Measurements from ENCODE around the gene CPE. TPM values are rescaled to one million over a fixed set of nuclear protein-coding genes. Genes with fewer than 3 reads are reported as not detected.
"Not testable (repeated sequence)": the region's sequence is repeated elsewhere in the genome, so short reads cannot be mapped to it uniquely, and the experiment has no call there.

Gene CPE
- polyA plus RNA-seq, 10 donors = 68.2 to 140 (median 102) TPM

- no peak for DNase-seq
These were observed 23.6 kb downstream of the CPE start for GRCh38 chr4:165402375-165402774.

GRCh38 chr4:165403048-165403447 is 24.2 kb downstream of the CPE start:
- DNase-seq = no peak

GRCh38 chr4:165403637-165404036 is 24.8 kb downstream of the CPE start:
- no peak for DNase-seq

- DNase-seq = no peak
These were observed 25.3 kb downstream of the CPE start for GRCh38 chr4:165404080-165404479.

GRCh38 chr4:165404696-165405095 is 25.9 kb downstream of the CPE start:
- no peak for DNase-seq

GRCh38 chr4:165410214-165410613 is 31.4 kb downstream of the CPE start:
- DNase-seq = no peak

GRCh38 chr4:165415910-165416309 is 37.1 kb downstream of the CPE start:
- DNase-seq = no peak

- no peak for DNase-seq
These were observed 39.3 kb downstream of the CPE start for GRCh38 chr4:165418073-165418472.

GRCh38 chr4:165425629-165426028 is 46.8 kb downstream of the CPE start:
- no peak for DNase-seq

GRCh38 chr4:165426331-165426730 is 47.5 kb downstream of the CPE start:
- no peak for DNase-seq

GRCh38 chr4:165426823-165427222 is 48.0 kb downstream of the CPE start:
- no peak for DNase-seq

- DNase-seq = no peak
These were observed 50.1 kb downstream of the CPE start for GRCh38 chr4:165428957-165429356.

GRCh38 chr4:165433529-165433928 is 54.7 kb downstream of the CPE start:
- DNase-seq = no peak

- no peak for DNase-seq
These were observed 58.9 kb downstream of the CPE start for GRCh38 chr4:165437691-165438090.

- DNase-seq = no peak
These were observed 60.5 kb downstream of the CPE start for GRCh38 chr4:165439344-165439743.

- no peak for DNase-seq
These were observed 61.2 kb downstream of the CPE start for GRCh38 chr4:165439981-165440380.

- peak in 2 of 3 donors; percentile 52 to 66 for DNase-seq
These were observed 61.8 kb downstream of the CPE start for GRCh38 chr4:165440415-165441158.

- DNase-seq = no peak
These were observed 64.5 kb downstream of the CPE start for GRCh38 chr4:165443276-165443675.

GRCh38 chr4:165448700-165449099 is 69.9 kb downstream of the CPE start:
- no peak for DNase-seq

GRCh38 chr4:165449333-165449732 is 70.5 kb downstream of the CPE start:
- DNase-seq = no peak

GRCh38 chr4:165450871-165451270 is 72.1 kb downstream of the CPE start:
- no peak for DNase-seq

GRCh38 chr4:165453140-165453539 is 74.3 kb downstream of the CPE start:
- DNase-seq = not testable (repeated sequence)

GRCh38 chr4:165454426-165454825 is 75.6 kb downstream of the CPE start:
- no peak for DNase-seq

- peak in 1 of 3 donors; percentile 24 for DNase-seq
These were observed 79.0 kb downstream of the CPE start for GRCh38 chr4:165457793-165458192.

Measured in muscle of back (tissue), 11 donors.